ENCODE data around the gene ATXN10.
"Not testable (repeated sequence)": the region's sequence is repeated elsewhere in the genome, so short reads cannot be mapped to it uniquely, and the experiment has no call there.

Gene ATXN10

DNA sequence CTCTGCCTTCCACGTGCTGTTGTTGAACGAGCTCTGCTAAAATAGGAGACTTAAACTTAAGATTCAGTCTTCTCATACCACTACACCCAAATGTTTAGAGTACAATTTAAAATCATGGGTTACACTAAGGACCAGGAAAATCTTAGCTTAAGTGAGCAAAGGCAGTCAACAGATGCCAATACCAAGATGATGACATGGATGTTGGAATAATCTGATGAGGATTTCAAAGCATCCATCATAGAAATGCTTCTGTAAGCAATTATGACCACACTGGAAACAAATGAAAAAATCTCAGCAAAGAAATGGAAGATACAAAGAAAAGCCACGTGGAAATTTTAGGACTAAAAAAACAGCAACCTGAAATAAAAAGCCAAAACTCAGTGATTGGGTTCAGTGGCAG is 109.8 kb downstream of the ATXN10 start:
- Mint-ChIP-seq H3K4me1 (ENCODE audit: low read depth) (peaks cover 2% of the 10 kb centered on the region), H3K4me3 (no peak overlapping the region), H3K27me3 (no peaks in the 10 kb centered on the region), H3K9me3 (no peaks in the 10 kb centered on the region), H3K36me3 (ENCODE audit: low read depth) (peaks cover 53% of the 10 kb centered on the region), H3K27ac (no peak overlapping the region)
- no peak for DNase-seq

DNA sequence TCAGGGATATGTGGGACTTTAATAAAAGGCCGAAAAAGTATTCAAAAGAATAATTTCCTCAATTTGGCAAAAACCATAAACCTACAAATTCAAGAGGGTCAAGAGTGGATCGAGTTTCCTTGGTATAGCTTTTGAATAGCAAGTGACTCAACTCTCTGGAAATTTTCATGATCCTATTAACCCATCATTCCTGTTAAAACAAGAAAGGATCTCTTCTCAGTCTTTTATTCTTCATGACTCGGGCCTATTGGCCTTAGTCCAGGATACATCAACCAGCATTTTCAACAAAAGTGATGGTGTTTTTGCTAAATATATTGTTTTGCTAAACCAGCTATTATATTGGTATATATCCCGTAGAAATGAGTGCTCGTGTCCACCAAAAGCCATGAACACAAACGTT is 110.3 kb downstream of the ATXN10 start:
- no peak for DNase-seq
- H3K27ac Mint-ChIP-seq = no peak overlapping the region
- peaks cover 2% of the 10 kb centered on the region for H3K4me1 Mint-ChIP-seq (ENCODE audit: low read depth)
- no peak overlapping the region for H3K4me3 Mint-ChIP-seq
- peaks cover 53% of the 10 kb centered on the region for H3K36me3 Mint-ChIP-seq (ENCODE audit: low read depth)
- no peaks in the 10 kb centered on the region for H3K9me3 Mint-ChIP-seq
- H3K27me3 Mint-ChIP-seq = no peaks in the 10 kb centered on the region

DNA sequence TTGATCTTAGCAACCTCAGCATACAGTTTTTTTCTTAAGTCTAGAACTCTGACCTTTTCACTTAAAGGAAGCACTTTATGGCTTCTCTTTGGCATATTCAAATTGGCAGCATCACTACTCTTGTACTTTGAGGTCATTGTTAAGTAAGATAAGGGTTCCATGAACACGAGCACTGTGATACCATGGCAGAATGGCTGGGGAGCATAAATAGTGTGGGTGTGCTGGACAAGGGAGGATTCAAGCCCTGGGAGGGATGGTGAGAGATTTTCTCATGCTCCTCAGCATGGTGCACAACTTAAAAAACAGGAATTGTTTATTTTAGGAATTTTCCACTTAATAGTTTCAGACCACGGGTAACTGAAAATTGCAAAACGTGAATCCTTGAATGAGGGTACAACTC is 111.4 kb downstream of the ATXN10 start:
- DNase-seq = no peak
- no peak overlapping the region for H3K4me3 Mint-ChIP-seq
- H3K27ac Mint-ChIP-seq = no peak overlapping the region
- H3K4me1 Mint-ChIP-seq (ENCODE audit: low read depth) = peaks cover 2% of the 10 kb centered on the region
- peaks cover 54% of the 10 kb centered on the region for H3K36me3 Mint-ChIP-seq (ENCODE audit: low read depth)
- H3K9me3 Mint-ChIP-seq = no peaks in the 10 kb centered on the region
- no peaks in the 10 kb centered on the region for H3K27me3 Mint-ChIP-seq

DNA sequence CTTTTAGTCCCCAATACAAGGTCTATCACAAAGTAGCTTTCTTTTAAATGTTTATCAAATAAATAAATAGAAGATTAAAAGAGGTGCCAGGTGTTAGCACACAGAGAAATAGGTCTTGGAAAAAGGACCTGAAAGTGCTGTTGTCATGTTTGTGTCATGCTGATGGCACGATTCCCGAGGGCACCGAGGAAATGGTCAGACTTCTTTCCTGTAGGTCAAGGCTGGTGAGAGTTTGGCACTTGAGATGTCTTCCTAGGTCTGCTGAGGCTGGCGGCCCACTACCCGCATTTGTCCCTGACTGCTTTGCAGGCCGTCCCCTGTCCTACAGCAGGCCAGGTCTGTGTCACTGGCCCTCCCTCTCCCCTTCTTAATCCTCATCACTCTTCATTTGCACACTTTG is 112.1 kb downstream of the ATXN10 start:
- Mint-ChIP-seq H3K27me3 (no peaks in the 10 kb centered on the region), H3K36me3 (ENCODE audit: low read depth) (peaks cover 57% of the 10 kb centered on the region), H3K27ac (no peak overlapping the region), H3K4me1 (ENCODE audit: low read depth) (peaks cover 2% of the 10 kb centered on the region), H3K9me3 (no peaks in the 10 kb centered on the region), H3K4me3 (no peak overlapping the region)
- no peak for DNase-seq

DNA sequence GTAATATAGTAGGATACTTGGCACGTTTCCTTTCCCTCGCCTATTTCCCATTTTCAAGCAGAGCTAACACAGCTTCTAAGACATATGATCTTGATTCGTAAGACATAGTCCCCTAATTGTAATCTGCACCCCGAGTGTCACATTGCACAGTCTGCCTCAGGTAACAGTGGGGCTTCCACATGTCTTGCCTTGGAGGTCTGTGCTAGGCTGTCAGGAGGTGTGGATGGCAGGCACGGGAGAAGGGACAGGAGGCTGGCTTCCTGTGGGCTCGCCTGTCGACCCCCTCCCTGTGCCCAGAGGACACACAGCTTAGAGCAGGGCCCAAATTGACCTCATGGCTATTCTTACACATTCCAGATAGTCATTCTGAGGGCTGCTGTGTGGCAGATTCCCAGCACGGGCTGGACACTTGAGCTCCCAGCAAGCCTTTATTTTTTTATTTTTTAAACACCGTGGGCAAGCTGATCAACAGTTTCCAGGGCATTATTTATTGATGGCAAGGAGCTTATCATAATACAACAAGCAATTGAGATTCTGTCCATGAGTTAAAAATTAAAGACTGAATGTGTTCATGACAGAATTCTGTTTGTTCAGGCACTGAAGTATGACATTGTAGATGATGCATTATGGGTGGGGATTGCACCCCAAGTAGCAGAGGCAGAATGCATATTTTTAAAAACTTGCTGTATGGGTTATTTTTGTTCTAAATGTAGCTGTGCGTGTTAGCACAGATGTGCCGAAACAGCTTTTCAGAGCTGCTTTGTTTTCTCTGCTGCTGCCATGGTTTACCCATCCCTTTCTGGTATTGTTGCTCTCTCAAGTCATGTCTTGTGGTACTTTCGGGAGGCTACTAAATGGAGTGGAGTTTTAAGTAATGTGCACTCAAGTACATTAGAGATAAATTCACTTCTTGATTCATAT is 113.0 kb downstream of the ATXN10 start:
- DNase-seq = no peak
- no peak overlapping the region for H3K4me3 Mint-ChIP-seq
- H3K9me3 Mint-ChIP-seq = peaks cover under 1% of the 10 kb centered on the region
- peaks cover 57% of the 10 kb centered on the region for H3K36me3 Mint-ChIP-seq (ENCODE audit: low read depth)
- peaks cover 2% of the 10 kb centered on the region for H3K4me1 Mint-ChIP-seq (ENCODE audit: low read depth)
- no peak overlapping the region for H3K27ac Mint-ChIP-seq
- no peaks in the 10 kb centered on the region for H3K27me3 Mint-ChIP-seq

DNA sequence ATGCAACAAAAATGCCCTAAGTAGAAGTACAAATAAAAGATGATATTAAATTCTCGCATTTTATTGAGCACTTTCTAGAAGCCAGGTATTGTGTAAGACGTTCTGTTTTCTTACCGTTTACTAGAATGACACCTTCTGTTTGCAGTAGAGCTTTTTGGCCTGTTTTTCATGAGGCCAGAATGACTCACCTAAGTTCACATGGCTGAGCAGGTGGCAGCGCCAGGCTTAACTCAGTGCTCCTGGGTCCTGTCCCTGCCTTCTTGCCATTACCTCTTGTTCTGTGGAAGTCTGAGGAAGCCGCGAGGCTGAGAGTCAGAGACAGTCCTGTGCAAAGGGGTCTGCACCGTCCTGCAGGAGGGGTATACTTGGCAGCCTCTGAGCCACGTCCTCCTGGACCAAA is 113.8 kb downstream of the ATXN10 start:
- peaks cover 2% of the 10 kb centered on the region for H3K4me1 Mint-ChIP-seq (ENCODE audit: low read depth)
- DNase-seq = no peak
- H3K9me3 Mint-ChIP-seq = peaks cover 2% of the 10 kb centered on the region
- peaks cover 61% of the 10 kb centered on the region for H3K36me3 Mint-ChIP-seq (ENCODE audit: low read depth)
- no peak overlapping the region for H3K27ac Mint-ChIP-seq
- H3K27me3 Mint-ChIP-seq = no peaks in the 10 kb centered on the region
- no peak overlapping the region for H3K4me3 Mint-ChIP-seq

DNA sequence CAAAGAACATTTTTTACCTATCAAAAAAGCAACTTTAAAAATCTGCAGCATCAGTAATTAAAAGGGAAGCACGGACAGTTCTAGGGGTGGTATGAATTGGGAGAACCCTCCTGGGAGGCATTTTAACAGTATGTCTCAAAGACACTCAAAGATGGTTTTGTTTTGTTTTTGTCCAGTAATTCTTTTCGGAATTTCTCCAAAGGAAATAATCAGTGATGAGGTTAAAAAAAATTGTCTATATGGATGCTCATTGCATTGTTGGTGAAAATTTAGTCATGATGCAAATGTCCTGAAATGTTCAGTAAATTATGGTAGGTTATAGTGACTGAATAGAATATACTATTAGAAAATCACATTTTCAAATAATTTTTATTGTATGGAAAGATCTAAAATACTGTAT is 115.1 kb downstream of the ATXN10 start:
- Mint-ChIP-seq H3K36me3 (ENCODE audit: low read depth) (peaks cover 60% of the 10 kb centered on the region), H3K27ac (no peak overlapping the region), H3K9me3 (peaks cover 2% of the 10 kb centered on the region), H3K4me1 (ENCODE audit: low read depth) (peaks cover 2% of the 10 kb centered on the region), H3K4me3 (no peak overlapping the region), H3K27me3 (no peaks in the 10 kb centered on the region)
- DNase-seq = no peak

DNA sequence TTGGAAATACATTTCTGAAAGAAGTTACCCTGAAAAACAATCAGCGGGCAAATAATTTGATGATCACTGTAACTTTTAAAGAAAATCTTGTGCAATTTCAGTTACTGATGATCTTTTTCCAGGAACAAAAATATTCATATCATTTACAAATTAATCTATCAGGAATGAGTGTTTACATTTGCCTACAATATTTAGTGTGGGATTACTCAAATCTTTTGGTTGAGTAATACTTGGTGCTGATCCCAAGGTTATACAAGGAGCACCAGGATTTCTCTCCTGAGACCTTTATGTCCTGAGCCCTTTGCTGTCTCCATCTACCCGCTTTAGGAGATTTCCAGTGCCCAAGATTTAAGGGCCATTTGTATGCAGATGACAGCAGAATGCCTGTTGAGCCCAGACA is 116.1 kb downstream of the ATXN10 start:
- no peaks in the 10 kb centered on the region for H3K27me3 Mint-ChIP-seq
- peaks cover 2% of the 10 kb centered on the region for H3K4me1 Mint-ChIP-seq (ENCODE audit: low read depth)
- H3K4me3 Mint-ChIP-seq = no peak overlapping the region
- peaks cover 8% of the 10 kb centered on the region for H3K9me3 Mint-ChIP-seq
- no peak overlapping the region for H3K27ac Mint-ChIP-seq
- DNase-seq = no peak
- peaks cover 65% of the 10 kb centered on the region for H3K36me3 Mint-ChIP-seq (ENCODE audit: low read depth)

DNA sequence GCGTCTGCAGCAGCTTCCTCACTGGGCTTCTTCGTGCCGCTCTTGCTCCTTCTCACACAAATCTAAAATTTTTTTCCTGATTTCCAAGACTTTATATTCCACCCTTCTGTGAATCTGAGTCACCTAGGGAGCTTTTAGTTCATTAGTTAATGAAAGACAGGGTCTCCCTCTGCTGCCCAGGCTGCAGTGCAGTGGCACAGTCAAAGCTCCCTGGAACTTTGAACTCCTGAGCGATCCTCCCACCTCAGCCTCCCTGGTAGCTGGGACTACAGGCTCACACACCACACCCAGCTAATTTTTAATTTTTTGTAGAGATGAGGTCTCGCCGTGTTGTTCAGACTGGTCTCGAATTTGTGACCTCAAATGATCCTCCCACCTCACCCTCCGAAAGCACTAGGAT is 116.9 kb downstream of the ATXN10 start:
- Mint-ChIP-seq H3K27ac (no peak overlapping the region), H3K4me1 (ENCODE audit: low read depth) (peaks cover 2% of the 10 kb centered on the region), H3K36me3 (ENCODE audit: low read depth) (peaks cover 68% of the 10 kb centered on the region), H3K4me3 (no peak overlapping the region), H3K9me3 (peaks cover 15% of the 10 kb centered on the region), H3K27me3 (no peaks in the 10 kb centered on the region)
- DNase-seq = no peak

DNA sequence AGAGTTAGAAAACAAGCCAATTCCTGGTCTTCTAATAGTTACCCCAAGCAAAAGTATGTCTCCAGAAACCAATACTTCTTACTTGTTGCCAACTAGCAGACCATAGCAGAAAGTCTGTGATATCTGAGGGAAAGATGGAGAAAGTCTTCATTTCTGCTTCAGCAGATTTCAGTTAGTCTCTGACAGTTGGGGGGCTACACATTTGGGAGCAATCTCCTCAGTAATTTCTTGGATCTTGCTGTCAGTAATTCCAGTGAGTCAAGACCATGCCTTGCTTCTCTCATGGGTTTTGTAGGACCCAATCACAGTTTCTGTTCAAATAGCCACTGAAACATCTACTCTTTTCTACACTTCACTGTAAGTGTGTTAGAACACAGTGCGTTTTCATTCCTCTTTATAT is 118.8 kb downstream of the ATXN10 start:
- Mint-ChIP-seq H3K4me3 (no peak overlapping the region), H3K9me3 (peaks cover 27% of the 10 kb centered on the region), H3K36me3 (ENCODE audit: low read depth) (peaks cover 81% of the 10 kb centered on the region), H3K4me1 (ENCODE audit: low read depth) (no peaks in the 10 kb centered on the region), H3K27ac (no peak overlapping the region), H3K27me3 (no peaks in the 10 kb centered on the region)
- DNase-seq = no peak

DNA sequence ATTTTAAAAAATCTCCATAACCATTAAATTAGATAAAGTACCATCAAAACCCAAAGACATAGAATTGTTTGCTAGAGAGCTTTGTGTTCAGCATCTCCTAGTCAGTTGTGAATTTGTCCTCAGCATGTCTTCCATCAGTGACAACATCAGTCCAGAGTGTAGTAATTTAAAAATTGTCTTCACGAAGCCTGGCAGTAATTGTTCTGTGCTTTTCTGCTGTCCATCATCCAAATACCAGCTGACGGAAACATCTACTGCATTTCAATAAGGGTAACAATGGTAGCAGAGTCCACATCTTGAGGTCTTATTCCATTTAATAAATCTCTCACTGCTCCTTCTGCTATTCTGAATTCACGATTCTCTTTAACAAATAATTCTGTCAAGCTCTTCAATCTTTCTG is 121.5 kb downstream of the ATXN10 start:
- no peak overlapping the region for H3K27ac Mint-ChIP-seq
- H3K27me3 Mint-ChIP-seq = no peaks in the 10 kb centered on the region
- DNase-seq = no peak
- H3K36me3 Mint-ChIP-seq (ENCODE audit: low read depth) = peaks cover 93% of the 10 kb centered on the region
- peaks cover 40% of the 10 kb centered on the region for H3K9me3 Mint-ChIP-seq
- no peak overlapping the region for H3K4me3 Mint-ChIP-seq
- H3K4me1 Mint-ChIP-seq (ENCODE audit: low read depth) = no peaks in the 10 kb centered on the region

DNA sequence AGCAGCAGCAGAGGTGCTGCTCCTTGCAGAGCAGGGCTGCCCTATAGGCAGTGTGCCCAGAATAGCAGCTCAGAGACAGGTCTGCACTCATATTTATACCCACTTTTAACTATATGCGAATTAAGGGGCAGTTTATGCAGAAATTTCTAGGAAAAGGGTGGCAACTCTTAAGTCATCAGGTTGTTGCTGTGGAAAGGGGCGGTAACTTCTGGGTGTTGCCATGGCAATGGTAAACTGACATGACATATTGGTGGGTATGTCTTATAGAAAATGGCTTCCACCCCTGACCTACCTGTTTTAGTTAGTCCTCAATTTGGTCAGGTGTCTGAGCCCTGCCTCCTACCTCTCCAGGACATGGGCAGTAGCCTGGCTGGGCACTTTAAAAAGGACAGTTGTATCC is 122.3 kb downstream of the ATXN10 start:
- no peaks in the 10 kb centered on the region for H3K27me3 Mint-ChIP-seq
- DNase-seq = no peak
- H3K4me1 Mint-ChIP-seq (ENCODE audit: low read depth) = no peaks in the 10 kb centered on the region
- H3K27ac Mint-ChIP-seq = no peak overlapping the region
- peaks cover 91% of the 10 kb centered on the region for H3K36me3 Mint-ChIP-seq (ENCODE audit: low read depth)
- peaks cover 40% of the 10 kb centered on the region for H3K9me3 Mint-ChIP-seq
- no peak overlapping the region for H3K4me3 Mint-ChIP-seq

DNA sequence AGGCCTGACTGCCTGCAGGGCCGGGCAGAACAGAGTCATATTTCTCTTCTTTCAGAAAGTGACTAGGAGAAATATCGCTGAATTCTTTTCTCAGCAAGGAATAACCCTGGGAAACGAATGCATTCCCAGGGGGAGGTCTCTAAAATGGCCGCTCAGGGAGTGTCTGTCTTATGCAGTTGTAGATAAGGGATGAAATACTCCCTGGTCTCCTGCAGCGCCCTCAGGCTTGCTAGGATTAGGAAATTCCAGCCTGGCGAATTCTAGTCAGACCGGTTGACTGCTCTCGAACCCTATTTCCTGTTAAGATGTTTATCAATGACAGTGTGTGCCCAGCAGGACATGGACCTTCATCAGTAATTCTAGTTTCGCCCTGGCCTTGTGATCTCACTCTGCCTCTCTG is 124.4 kb downstream of the ATXN10 start:
- Mint-ChIP-seq H3K36me3 (ENCODE audit: low read depth) (peaks cover 90% of the 10 kb centered on the region), H3K9me3 (peaks cover 37% of the 10 kb centered on the region)
- not testable (repeated sequence) for DNase-seq; H3K4me3 Mint-ChIP-seq; H3K4me1 Mint-ChIP-seq (ENCODE audit: low read depth); H3K27ac Mint-ChIP-seq; H3K27me3 Mint-ChIP-seq

DNA sequence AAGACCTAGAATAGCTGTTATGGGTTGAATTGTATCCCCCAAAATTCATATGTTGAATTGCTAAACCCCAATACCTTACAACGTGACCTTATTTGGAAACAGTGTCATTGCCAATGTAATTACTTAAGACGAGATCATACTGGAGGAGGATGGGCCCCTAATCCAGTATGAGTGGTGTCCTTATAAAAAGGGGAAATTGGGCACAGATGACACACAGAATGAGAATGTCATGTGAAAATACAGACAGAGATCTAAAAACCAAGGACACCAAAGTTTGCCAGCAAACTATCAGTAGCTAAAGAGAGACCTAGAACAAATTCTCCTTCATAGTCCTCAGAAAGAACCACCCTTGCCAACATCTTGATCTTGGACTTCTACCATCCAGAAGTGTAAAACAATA is 127.7 kb downstream of the ATXN10 start:
- H3K4me3 Mint-ChIP-seq = no peak overlapping the region
- no peaks in the 10 kb centered on the region for H3K27me3 Mint-ChIP-seq
- peaks cover 21% of the 10 kb centered on the region for H3K9me3 Mint-ChIP-seq
- H3K36me3 Mint-ChIP-seq (ENCODE audit: low read depth) = peaks cover 84% of the 10 kb centered on the region
- no peak overlapping the region for H3K27ac Mint-ChIP-seq
- no peak for DNase-seq
- H3K4me1 Mint-ChIP-seq (ENCODE audit: low read depth) = no peaks in the 10 kb centered on the region

DNA sequence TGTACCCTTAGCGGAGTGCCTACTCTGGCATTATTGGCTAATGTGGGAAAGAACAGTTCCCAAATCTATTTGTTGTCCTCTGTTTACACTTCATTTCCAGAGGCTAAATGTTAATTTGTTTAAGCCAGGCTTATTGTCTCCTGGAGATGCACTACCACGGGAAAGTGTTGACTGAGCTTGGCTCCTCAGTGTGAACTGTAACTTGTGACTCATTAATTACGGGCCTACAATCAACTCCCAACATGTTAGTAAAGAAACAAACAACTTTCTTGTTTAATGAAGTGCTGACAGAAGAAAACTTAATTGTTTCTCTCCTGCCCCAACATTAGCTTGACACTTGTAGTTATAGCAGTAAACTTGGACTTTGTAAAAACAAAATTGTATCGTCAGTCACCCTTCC is 130.4 kb downstream of the ATXN10 start:
- DNase-seq = no peak
- peaks cover 77% of the 10 kb centered on the region for H3K36me3 Mint-ChIP-seq (ENCODE audit: low read depth)
- H3K4me3 Mint-ChIP-seq = no peak overlapping the region
- no peaks in the 10 kb centered on the region for H3K27me3 Mint-ChIP-seq
- H3K4me1 Mint-ChIP-seq (ENCODE audit: low read depth) = peaks cover 3% of the 10 kb centered on the region
- H3K27ac Mint-ChIP-seq = no peak overlapping the region
- H3K9me3 Mint-ChIP-seq = peaks cover under 1% of the 10 kb centered on the region

Measured in activated T-cell treated with anti-CD3 and anti-CD28 coated beads, Interleukin-2, amount 50 U/mL, for 24 hours (primary cell).